Measurements from ENCODE around the gene SERP2. TPM values are rescaled to one million over a fixed set of nuclear protein-coding genes. Genes with fewer than 3 reads are reported as not detected.

SERP2 gene
- total and polyA plus RNA-seq, 9 of the 15 experiments (the other 6 are each of a cell fraction or from before 2014, with no cell fraction given): 0.13 TPM; not detected in 8

- TF ChIP-seq ZNF318 (IDR thresholded peaks at IDR 0.05; ENCODE audit: borderline replicate concordance in 1 of 2, low read depth in 1 of 2): 0 out of 4 replicates have a peak, but pooled peaks of 1 of the 2 experiments have one; percentile 27
- TF ChIP-seq GABPB1 (CRISPR knock-in tag; IDR thresholded peaks at IDR 0.05): peak; percentile 71
- peak; percentile 26; the same call in 1 of the 2 replicates for TF ChIP-seq ZFX (CRISPR knock-in tag; IDR thresholded peaks at IDR 0.05)
- no peak for TF ChIP-seq CTCFL (IDR thresholded peaks at IDR 0.05; ENCODE audit: borderline replicate concordance, insufficient read depth, low read depth, low read length, poor library complexity, severe bottlenecking)
- no peak for TF ChIP-seq RBM17 (IDR thresholded peaks at IDR 0.05; ENCODE audit: borderline replicate concordance, low read depth, low read length)
- peak in 1 of 2 experiments; percentile 76 for TF ChIP-seq E2F6 (IDR thresholded peaks at IDR 0.05; ENCODE audit: borderline replicate concordance in 1 of 2, extremely low read depth in 1 of 2, insufficient read depth in 1 of 2, insufficient read length in 1 of 2, low read depth in 1 of 2, low read length in 1 of 2, poor library complexity in 1 of 2, severe bottlenecking in 1 of 2)
- TF ChIP-seq ZNF696 (CRISPR knock-in tag; conservative IDR thresholded peaks at IDR 0.05): no peak
- 0 out of 2 replicates have a peak, but pooled peaks have one; percentile 5 for TF ChIP-seq RNF2 (IDR thresholded peaks at IDR 0.05)
Measured at GRCh38 chr13:44396701-44397580, 23.3 kb downstream of the SERP2 start (continued).

All from K562 (cell line).